HepG2 (cell line): Measurements from ENCODE around the gene C1QTNF1. TPM values are rescaled to one million over a fixed set of nuclear protein-coding genes. Genes with fewer than 3 reads are reported as not detected.

Experiments
- ATAC-seq: fragments of 200-7000 bp; cut with Tn5 transposase; 3 replicates; pipeline ENCODE4 v1.9.1; 2020; ENCODE audit warnings: mild to moderate bottlenecking, moderate library complexity
- Bru-seq: library from RNA; stranded (reverse); fragments of 400-500 nt; gene quantifications from one replicate; lab custom pipeline; 2021; lab: Mats Ljungman, UMichigan
- BruChase-seq, 2 experiments: library from RNA; stranded (reverse); fragments of 400-500 nt; gene quantifications; one replicate each; lab custom pipeline; 2021; lab: Mats Ljungman, UMichigan
- BruUV-seq: library from RNA; stranded (reverse); fragments of 400-500 nt; replicated peaks from 2 replicates; lab custom pipeline; 2021; lab: Mats Ljungman, UMichigan
- CTCF ChIA-PET: fragments of 300-600 bp; formaldehyde crosslinking; extraction: SDS; loops from one replicate; lab custom pipeline; 2021; ENCODE audit warnings: low total read pairs, inconsistent platforms, low intra/inter-chr PET ratio; lab: Yijun Ruan, JAX
- POLR2A ChIA-PET: fragments of 350-600 bp; sonication (Branson Sonifier 250); formaldehyde crosslinking; loops from one replicate; lab custom pipeline; 2020; ENCODE audit warnings: antibody characterized with exemption, inconsistent platforms; lab: Yijun Ruan, JAX
- DNase-seq: peaks from one replicate; pipeline ENCODE4 v3.0.0-alpha.2; 2015; ENCODE audit warnings: low spot score
- FAIRE-seq: peaks from 3 replicates; lab custom pipeline; 2011; peaks lifted over from hg19 to GRCh38; lab: Jason Lieb, UNC
- H2AFZ ChIP-seq: one replicate; pipeline ENCODE4 v1.6.1; 2011; ENCODE audit warnings: low read length, inconsistent platforms
- H3K27ac ChIP-seq: fragments of 300-600 bp; 3 replicates; pipeline ENCODE4 v1.8.0; 2011; ENCODE audit warnings: mixed run types, mild to moderate bottlenecking, mixed read lengths, low read length, inconsistent platforms; ENCODE audit not compliant: insufficient read depth; ENCODE audit errors: extremely low read length
- H3K27me3 ChIP-seq, 2 experiments: fragments of 200-600 bp in 1 of 2; 2 replicates in 1 of 2; 3 replicates in 1 of 2; pipeline versions ENCODE4 v1.6.0 to v1.8.0; 2011; ENCODE audit warnings: low read length in 2 of 2, mild to moderate bottlenecking in 2 of 2, moderate library complexity in 2 of 2, inconsistent platforms in 1 of 2; ENCODE audit not compliant: insufficient read depth in 2 of 2, control insufficient read depth in 1 of 2
- H3K36me3 ChIP-seq, 2 experiments: fragments of 200-600 bp in 1 of 2; replicated peaks in 1 of 2; 2 replicates in 1 of 2; 3 replicates in 1 of 2; pipeline versions ENCODE4 v1.5.1 to v1.8.0; 2011; ENCODE audit warnings: low read length in 2 of 2, inconsistent platforms in 1 of 2; ENCODE audit not compliant: insufficient read depth in 2 of 2, control insufficient read depth in 1 of 2
- H3K4me1 ChIP-seq: 2 replicates; pipeline ENCODE4 v1.5.1; 2012; ENCODE audit warnings: low read length, inconsistent platforms; ENCODE audit not compliant: insufficient read depth
- H3K4me2 ChIP-seq: 2 replicates; pipeline ENCODE4 v1.6.0; 2011; ENCODE audit warnings: low read depth, low read length, inconsistent platforms
- H3K4me3 ChIP-seq, 3 experiments: fragments of 200-600 bp in 1 of 3; sonication (generic), shearing (Covaris generic) in 1 of 3; replicated peaks in 1 of 3; 2 replicates each; pipeline ENCODE4 v1.5.1; 2011 to 2016; ENCODE audit warnings: low read length in 3 of 3, inconsistent platforms in 2 of 3, low read depth in 2 of 3, mild to moderate bottlenecking in 2 of 3, control low read depth in 1 of 3, mixed read lengths in 1 of 3; ENCODE audit not compliant: insufficient read depth in 1 of 3
- H3K79me2 ChIP-seq: one replicate; pipeline ENCODE4 v1.6.1; 2011; ENCODE audit warnings: low read length, inconsistent platforms; ENCODE audit not compliant: insufficient read depth
- H3K9ac ChIP-seq: 2 replicates; pipeline ENCODE4 v1.6.0; 2011; ENCODE audit warnings: mild to moderate bottlenecking, low read depth, low read length, inconsistent platforms; ENCODE audit not compliant: insufficient read depth
- H3K9me3 ChIP-seq: 2 replicates; pipeline ENCODE4 v1.5.1; 2012; ENCODE audit warnings: mild to moderate bottlenecking, low read length
- H4K20me1 ChIP-seq: 2 replicates; pipeline ENCODE4 v1.6.0; 2011; ENCODE audit warnings: inconsistent platforms, mild to moderate bottlenecking, low read length, moderate library complexity; ENCODE audit not compliant: insufficient read depth
- CREB1 ChIP-seq, 2 experiments: fragments of 450-650 bp in 1 of 2; IDR thresholded peaks; 2 replicates each; pipeline ENCODE4 v1.6.1; 2016 to 2017; ENCODE audit warnings: control low read depth in 1 of 2, mild to moderate bottlenecking in 1 of 2, missing compliant biosample characterization in 1 of 2, missing genetic modification characterization in 1 of 2
- DDIT3 ChIP-seq: sonication (generic); formaldehyde crosslinking; IDR thresholded peaks from 2 replicates; pipeline ENCODE4 v1.4.0; 2020; ENCODE audit warnings: mild to moderate bottlenecking, missing genetic modification reagents
- HNRNPLL ChIP-seq: fragments of 200-400 bp; formaldehyde crosslinking; IDR thresholded peaks from 2 replicates; pipeline ENCODE4 v1.6.1; 2017; ENCODE audit warnings: mild to moderate bottlenecking, low read depth, low read length; ENCODE audit not compliant: poor library complexity, severe bottlenecking
- KLF13 ChIP-seq: sonication (generic); formaldehyde crosslinking; IDR thresholded peaks from 2 replicates; pipeline ENCODE4 v1.4.0; 2020; ENCODE audit warnings: mild to moderate bottlenecking, missing genetic modification reagents
- MBNL3 ChIP-seq: fragments of 250-450 bp; sonication (Bioruptor Pico); conservative IDR thresholded peaks from 2 replicates; pipeline ENCODE4 v1.8.0; 2022; ENCODE audit warnings: mild to moderate bottlenecking, inconsistent platforms
- PAF1 ChIP-seq: IDR thresholded peaks from 2 replicates; pipeline ENCODE4 v1.6.1; 2016; ENCODE audit warnings: missing genetic modification reagents, missing compliant biosample characterization
- SMC3 ChIP-seq: IDR thresholded peaks from 2 replicates; pipeline ENCODE4 v1.6.1; 2011; ENCODE audit warnings: low read length, improper control_type of control experiment
- SP4 ChIP-seq: sonication (generic); formaldehyde crosslinking; IDR thresholded peaks from 2 replicates; pipeline ENCODE4 v1.8.1; 2023; ENCODE audit warnings: mild to moderate bottlenecking, missing genetic modification reagents
- U2AF1 ChIP-seq: fragments of 200-400 bp; formaldehyde crosslinking; optimal IDR thresholded peaks from 2 replicates; pipeline ENCODE3; 2017; ENCODE audit warnings: mild to moderate bottlenecking, low read depth, low read length
- ZNF256 ChIP-seq: sonication (generic); formaldehyde crosslinking; conservative IDR thresholded peaks from 2 replicates; pipeline ENCODE4 v1.4.0; 2020; ENCODE audit warnings: missing genetic modification reagents
- ZNF281 ChIP-seq: sonication (generic); formaldehyde crosslinking; IDR thresholded peaks from 2 replicates; pipeline ENCODE4 v1.4.0; 2020; ENCODE audit warnings: missing genetic modification reagents, borderline replicate concordance
- ZNF788 ChIP-seq: sonication (generic); formaldehyde crosslinking; IDR thresholded peaks from 2 replicates; pipeline ENCODE4 v1.5.0; 2020; ENCODE audit warnings: mild to moderate bottlenecking, missing genetic modification reagents, borderline replicate concordance
- WGBS: methylation state at CpG from one replicate; pipeline ENCODE4 v1.1.6; 2017; ENCODE audit warnings: low lambda C conversion rate; 5-methylcytosine and 5-hydroxymethylcytosine counted together
- in situ Hi-C: cut with HindIII; loops from 2 replicates; pipeline ENCODE4 v1.10.0; 2017; ENCODE audit warnings: low pct_unique_long_range_greater_than_20kb; ENCODE audit not compliant: extremely low pct_ligation_motif_present
- intact Hi-C: fragments of 100-400 bp; cut with micrococcal nuclease; formaldehyde crosslinking; loops from one replicate; pipeline ENCODE4 v1.10.0; 2022; ENCODE audit not compliant: unreplicated experiment
- long read RNA-seq, 2 experiments: library from RNA in 1 of 2; library from polyadenylated mRNA in 1 of 2; stranded (forward) in 1 of 2; unstranded in 1 of 2; transcript quantifications; one replicate each; pipeline ENCODE4 v2.0.0, GENCODE V29; 2019 to 2022
- polyA minus RNA-seq, 3 experiments: library from RNA; depleted of rRNA, polyadenylated mRNA; stranded (reverse); fragments of >200 nt; gene quantifications; 2 replicates each; pipeline ENCODE4 v1.2.3, GENCODE V29; 2011; ENCODE audit warnings: low replicate concordance in 1 of 3
- polyA plus RNA-seq, 8 experiments: library from polyadenylated mRNA; depleted of rRNA in 3 of 8; stranded (reverse) in 7 of 8; unstranded in 1 of 8; fragments of >200 nt; fragmentation: Illumina TruSeq in 4 of 8; extraction: Trizol in 4 of 8; gene quantifications; 2 replicates each; pipeline versions ENCODE4 v1.2.1 to v1.2.3, GENCODE V29; 2011 to 2016; ENCODE audit warnings: low read depth in 4 of 8, missing spikeins in 1 of 8, mixed read lengths in 1 of 8; ENCODE audit not compliant: insufficient read depth in 1 of 8
- total RNA-seq, 5 experiments: library from RNA; depleted of rRNA; stranded (reverse); fragments of >200 nt; fragmentation: Illumina TruSeq; extraction: Trizol; gene quantifications; 2 replicates each; pipeline ENCODE4 v1.2.3, GENCODE V29; 2016; ENCODE audit warnings: low read depth in 1 of 5
- TF ChIP-seq, protein P1 (sequence below): IDR thresholded peaks from 2 replicates; pipeline ENCODE4 v1.6.1; 2016; ENCODE audit warnings: mild to moderate bottlenecking

Gene C1QTNF1
- 0.18 and 0.36 TPM in 2 replicates for total RNA-seq (2016; rRNA removed; fragmentation: Illumina TruSeq; extraction: Trizol)
- total RNA-seq (2016; cell fraction: cytosol; rRNA removed; fragmentation: Illumina TruSeq; extraction: Trizol; ENCODE audit: low read depth), result 0.30 TPM in 1 of 2 replicates, not detected in the other
- 0.10 and 0.58 TPM in 2 replicates for total RNA-seq (2016; cell fraction: insoluble cytoplasmic fraction; rRNA removed; fragmentation: Illumina TruSeq; extraction: Trizol)
- total RNA-seq (2016; cell fraction: membrane; rRNA removed; fragmentation: Illumina TruSeq; extraction: Trizol), result 0.06 and 0.31 TPM in 2 replicates
- 0.56 and 0.90 TPM in 2 replicates for total RNA-seq (2016; cell fraction: nucleus; rRNA removed; fragmentation: Illumina TruSeq; extraction: Trizol)
- polyA plus RNA-seq (2011; rRNA removed), result 0.86 and 2.1 TPM in 2 replicates
- 0.94 and 1.2 TPM in 2 replicates for polyA plus RNA-seq (2011; cell fraction: cytosol; rRNA removed)
- 1.4 TPM in 2 replicates for polyA plus RNA-seq (2011; cell fraction: nucleus; rRNA removed)
- 1.0 and 1.5 TPM in 2 replicates for polyA plus RNA-seq (2012)
- polyA plus RNA-seq (2016; cell fraction: cytosol; fragmentation: Illumina TruSeq; extraction: Trizol; ENCODE audit: low read depth), result 0.08 TPM in 1 of 2 replicates, not detected in the other
- 0.12 and 0.25 TPM in 2 replicates for polyA plus RNA-seq (2016; cell fraction: insoluble cytoplasmic fraction; fragmentation: Illumina TruSeq; extraction: Trizol; ENCODE audit: low read depth)
- 0.09 and 0.17 TPM in 2 replicates for polyA plus RNA-seq (2016; cell fraction: membrane; fragmentation: Illumina TruSeq; extraction: Trizol; ENCODE audit: low read depth)
- 0.45 and 0.55 TPM in 2 replicates for polyA plus RNA-seq (2016; cell fraction: nucleus; fragmentation: Illumina TruSeq; extraction: Trizol; ENCODE audit: insufficient read depth, low read depth)
- 2.2 TPM in 1 of 2 replicates, not detected in the other for polyA minus RNA-seq (2011; rRNA and poly(A)+ RNA removed; ENCODE audit: low replicate concordance)
- polyA minus RNA-seq (2011; cell fraction: cytosol; rRNA and poly(A)+ RNA removed), result 0.59 and 0.70 TPM in 2 replicates
- polyA minus RNA-seq (2011; cell fraction: nucleus; rRNA and poly(A)+ RNA removed), result 1.6 and 2.2 TPM in 2 replicates
- Bru-seq, nascent RNA, result percentile 23 among the genes with signal in this experiment
- percentile 24 among the genes with signal in this experiment for BruChase-seq, experiment 1, labeled RNA remaining after a 6-hour chase
- BruChase-seq, experiment 2, labeled RNA remaining after a 2-hour chase, result percentile 18 among the genes with signal in this experiment
- long read RNA-seq, experiment 1, partial matches to known transcripts, result 0 of 1 reads
- long read RNA-seq, experiment 1, other reads (novel, unspliced or antisense), result 1 of 1 reads
- long read RNA-seq, experiment 2, result 0 reads

DNA sequence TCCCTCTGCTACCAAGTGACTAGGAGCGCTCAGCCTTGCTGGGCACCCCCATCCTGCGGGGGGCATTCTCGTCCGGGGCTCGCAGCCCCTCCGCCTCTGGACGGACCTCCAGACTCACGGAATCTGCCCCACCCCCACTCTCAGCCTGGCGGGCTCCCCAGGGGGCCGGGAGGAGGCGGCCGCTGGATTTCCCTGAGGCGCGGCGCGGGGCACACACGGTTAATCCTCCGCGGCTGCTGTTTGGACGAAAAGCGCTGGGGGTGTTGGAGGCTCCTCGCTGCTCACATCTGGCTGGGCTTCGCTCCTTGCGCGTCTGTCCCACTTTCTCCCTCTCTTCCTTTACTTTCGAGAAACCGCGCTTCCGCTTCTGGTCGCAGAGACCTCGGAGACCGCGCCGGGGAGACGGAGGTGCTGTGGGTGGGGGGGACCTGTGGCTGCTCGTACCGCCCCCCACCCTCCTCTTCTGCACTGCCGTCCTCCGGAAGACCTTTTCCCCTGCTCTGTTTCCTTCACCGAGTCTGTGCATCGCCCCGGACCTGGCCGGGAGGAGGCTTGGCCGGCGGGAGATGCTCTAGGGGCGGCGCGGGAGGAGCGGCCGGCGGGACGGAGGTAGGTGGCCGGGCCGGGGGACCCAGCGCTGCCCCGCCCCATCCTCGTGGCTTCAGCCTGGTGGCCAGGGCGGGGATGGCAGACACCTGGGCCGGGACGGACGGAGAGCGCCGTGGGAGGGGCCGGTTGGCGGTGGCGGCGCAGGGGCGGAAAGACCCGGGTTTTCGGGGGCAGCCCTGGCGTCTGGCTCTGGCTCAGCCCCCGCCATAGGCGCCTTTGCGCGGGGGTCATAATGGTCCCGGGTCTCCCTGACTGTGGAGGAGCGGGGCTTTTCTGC lies at the start of gene C1QTNF1:
Gene C1QTNF1, plus strand, starts transcription at position 284 of the 886 bp plus-strand sequence. CDS start 19,800 bp downstream, outside the sequence.
- ChIA-PET POLR2A (interaction anchor here (1.2 to 4.6 kb wide), 2 partner anchors 13 to 44 kb away, joined by 3 to 118 read pairs; partner anchors contain the start of genes CANT1 and LGALS3BP), CTCF (no interaction called here)
- H3K4me3 ChIP-seq, result peak within 1 kb of the TSS in 2 of 3 experiments; percentile 51 to 65; a peak in 3 of 6 replicates
- peak; percentile 7; the same call in 1 of the 3 replicates for ATAC-seq
- H3K9ac ChIP-seq, result peak within 1 kb of the TSS; percentile 21; the same call in 1 of the 2 replicates
- no peaks in the 10 kb centered on the region; a peak in 1 of 5 replicates for H3K27me3 ChIP-seq
- in situ Hi-C loops, result no loop called here
- DNase-seq, result no peak
- H3K79me2 ChIP-seq, result peaks cover 8% of the 10 kb centered on the region
- H3K4me2 ChIP-seq, result peak within 1 kb of the TSS; percentile 99
- BruUV-seq, result no TSS peak
- H3K36me3 ChIP-seq, result no peaks in the 10 kb centered on the region; a peak in 1 of 5 replicates
- H2AFZ ChIP-seq, result no peak within 1 kb of the TSS
- 79% methylated on average over 66 of the region's 77 CpGs for WGBS
- FAIRE-seq, result no peak
- H4K20me1 ChIP-seq, result no peaks in the 10 kb centered on the region
- H3K27ac ChIP-seq, result no peak within 1 kb of the TSS
- H3K4me1 ChIP-seq, result peaks cover 80% of the 10 kb centered on the region
- H3K9me3 ChIP-seq, result no peaks in the 10 kb centered on the region
- intact Hi-C loops, result no loop called here
- TF ChIP-seq KLF13 (no peak), SP4 (no peak), SMC3 (no peak), HNRNPLL (peak; percentile 23), ZNF281 (CRISPR knock-in tag) (0 out of 2 replicates have a peak, but pooled peaks have one; percentile 6), PAF1 (CRISPR knock-in tag) (no peak), CREB1 (IDR thresholded peaks at IDR 0.05) (no peak), CREB1 (CRISPR knock-in tag; IDR thresholded peaks at IDR 0.05) (no peak), ZNF788 (CRISPR knock-in tag) (no peak), DDIT3 (CRISPR knock-in tag) (no peak), ZNF256 (CRISPR knock-in tag) (no peak), MBNL3 (no peak), U2AF1 (no peak)
- TF ChIP-seq, protein P1, sequence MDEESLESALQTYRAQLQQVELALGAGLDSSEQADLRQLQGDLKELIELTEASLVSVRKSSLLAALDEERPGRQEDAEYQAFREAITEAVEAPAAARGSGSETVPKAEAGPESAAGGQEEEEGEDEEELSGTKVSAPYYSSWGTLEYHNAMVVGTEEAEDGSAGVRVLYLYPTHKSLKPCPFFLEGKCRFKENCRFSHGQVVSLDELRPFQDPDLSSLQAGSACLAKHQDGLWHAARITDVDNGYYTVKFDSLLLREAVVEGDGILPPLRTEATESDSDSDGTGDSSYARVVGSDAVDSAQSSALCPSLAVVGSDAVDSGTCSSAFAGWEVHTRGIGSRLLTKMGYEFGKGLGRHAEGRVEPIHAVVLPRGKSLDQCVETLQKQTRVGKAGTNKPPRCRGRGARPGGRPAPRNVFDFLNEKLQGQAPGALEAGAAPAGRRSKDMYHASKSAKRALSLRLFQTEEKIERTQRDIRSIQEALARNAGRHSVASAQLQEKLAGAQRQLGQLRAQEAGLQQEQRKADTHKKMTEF, result no peak; the same call in none of the 2 replicates
